ENCODE results near the gene MEOX1.

MEOX1 gene

DNA sequence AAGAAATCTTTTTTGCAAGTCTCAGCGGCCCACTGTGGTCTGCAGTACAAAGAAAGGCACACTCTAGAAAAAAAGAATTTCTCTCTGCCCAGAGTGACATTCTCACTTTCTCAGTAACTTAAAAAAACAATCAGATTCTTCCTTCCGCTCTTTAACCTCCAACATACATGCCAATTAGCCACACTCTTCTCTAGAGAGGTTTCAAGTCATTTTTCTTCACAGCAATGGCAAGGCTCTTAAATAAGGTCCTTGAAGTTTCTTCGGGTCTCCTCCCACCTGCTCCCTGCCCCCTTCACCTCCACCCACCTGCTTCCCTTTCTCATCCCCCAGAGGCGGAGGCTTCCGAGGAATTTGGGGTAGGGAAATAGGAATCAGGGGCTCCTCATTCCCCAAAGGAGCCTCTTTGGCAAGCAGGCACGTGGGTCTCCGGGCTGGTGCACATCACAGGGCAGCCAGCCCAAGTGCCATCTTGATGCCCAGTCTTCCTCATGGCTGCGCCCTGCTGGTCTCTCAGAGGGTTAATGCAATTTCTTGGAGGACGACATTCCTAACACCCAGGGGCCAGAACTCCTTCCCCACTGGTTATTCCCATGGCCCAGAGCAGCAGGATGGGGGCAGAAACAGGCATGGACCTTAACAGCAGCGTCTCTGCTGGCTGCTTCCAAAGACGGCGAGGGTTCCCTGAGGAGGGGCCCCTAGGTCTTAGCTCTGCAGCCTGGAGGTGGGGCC is 855 bp upstream of the MEOX1 start:
- Histone ChIP-seq H3K27me3 (replicated peaks; ENCODE audit: insufficient read depth, low read length) (peaks cover 93% of the 10 kb centered on the region), H4K20me1 (ENCODE audit: insufficient read depth, low read length) (no peaks in the 10 kb centered on the region), H3K4me3 (ENCODE audit: low read length) (no peak overlapping the region), H3K9ac (ENCODE audit: low read length) (no peak overlapping the region), H3K36me3 (replicated peaks; ENCODE audit: insufficient read depth, low read length) (no peaks in the 10 kb centered on the region), H3K27ac (ENCODE audit: low read length) (no peak overlapping the region), H3K79me2 (ENCODE audit: low read length) (no peaks in the 10 kb centered on the region), H3K4me1 (ENCODE audit: low read length) (peaks cover 17% of the 10 kb centered on the region), H3K9me2 (replicated peaks; ENCODE audit: insufficient read depth, low read length) (no peaks in the 10 kb centered on the region), H2AFZ (ENCODE audit: low read length) (no peak overlapping the region), H3K4me2 (ENCODE audit: low read depth, low read length) (peak overlapping the region; percentile 16; the same call in 1 of the 2 replicates), H3K9me3 (replicated peaks; ENCODE audit: insufficient read depth, low read length) (no peaks in the 10 kb centered on the region), H3F3A (ENCODE audit: insufficient read depth, low read length) (peaks cover 12% of the 10 kb centered on the region)
- TF ChIP-seq, protein P1, sequence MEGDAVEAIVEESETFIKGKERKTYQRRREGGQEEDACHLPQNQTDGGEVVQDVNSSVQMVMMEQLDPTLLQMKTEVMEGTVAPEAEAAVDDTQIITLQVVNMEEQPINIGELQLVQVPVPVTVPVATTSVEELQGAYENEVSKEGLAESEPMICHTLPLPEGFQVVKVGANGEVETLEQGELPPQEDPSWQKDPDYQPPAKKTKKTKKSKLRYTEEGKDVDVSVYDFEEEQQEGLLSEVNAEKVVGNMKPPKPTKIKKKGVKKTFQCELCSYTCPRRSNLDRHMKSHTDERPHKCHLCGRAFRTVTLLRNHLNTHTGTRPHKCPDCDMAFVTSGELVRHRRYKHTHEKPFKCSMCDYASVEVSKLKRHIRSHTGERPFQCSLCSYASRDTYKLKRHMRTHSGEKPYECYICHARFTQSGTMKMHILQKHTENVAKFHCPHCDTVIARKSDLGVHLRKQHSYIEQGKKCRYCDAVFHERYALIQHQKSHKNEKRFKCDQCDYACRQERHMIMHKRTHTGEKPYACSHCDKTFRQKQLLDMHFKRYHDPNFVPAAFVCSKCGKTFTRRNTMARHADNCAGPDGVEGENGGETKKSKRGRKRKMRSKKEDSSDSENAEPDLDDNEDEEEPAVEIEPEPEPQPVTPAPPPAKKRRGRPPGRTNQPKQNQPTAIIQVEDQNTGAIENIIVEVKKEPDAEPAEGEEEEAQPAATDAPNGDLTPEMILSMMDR (IDR thresholded peaks at IDR 0.05; ENCODE audit: low read length): no peak
- TF ChIP-seq EZH2phosphoT487 (IDR thresholded peaks at IDR 0.05; ENCODE audit: low read length) (no peak), EZH2 (optimal IDR thresholded peaks at IDR 0.05; ENCODE audit: low read depth, low read length) (no peak)
- DNase-seq: peak; percentile 49

DNA sequence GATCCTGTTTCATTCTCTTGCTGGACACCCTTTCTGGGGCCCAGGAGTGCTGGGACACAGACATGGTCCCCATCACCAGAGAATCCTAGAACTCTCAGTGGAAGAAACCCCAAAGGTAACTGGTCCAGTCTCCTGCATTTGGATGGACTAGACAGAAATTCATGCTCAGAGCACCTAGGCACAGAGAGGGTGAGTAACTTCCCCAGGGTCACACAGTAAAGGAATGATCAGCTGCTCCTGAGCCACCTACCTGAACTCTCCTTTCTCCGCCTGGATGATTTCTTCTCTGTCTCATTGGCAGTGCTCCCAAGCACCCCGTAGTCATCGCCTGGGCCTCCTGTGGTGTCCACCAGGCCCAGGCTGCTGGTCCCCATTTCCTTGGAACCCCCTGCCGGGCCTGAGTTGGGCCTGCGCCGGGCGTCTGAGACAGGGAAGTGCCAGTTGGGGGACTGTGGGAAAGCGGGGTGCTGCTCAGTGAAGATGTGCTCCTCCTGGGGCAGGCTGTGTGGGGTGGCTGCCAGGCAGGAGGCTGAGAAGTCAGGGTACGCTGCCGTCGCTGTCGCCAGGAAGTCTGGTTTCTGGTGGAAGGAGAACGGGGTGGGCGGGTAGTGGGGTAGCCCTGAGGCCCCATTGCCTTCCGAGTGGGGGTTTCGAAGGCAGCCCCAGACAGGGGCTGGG is 767 bp downstream of the MEOX1 start:
- Histone ChIP-seq H3K4me3 (ENCODE audit: low read length) (no peak overlapping the region), H3K79me2 (ENCODE audit: low read length) (no peaks in the 10 kb centered on the region), H3K9ac (ENCODE audit: low read length) (no peak overlapping the region), H3K4me1 (ENCODE audit: low read length) (peaks cover 17% of the 10 kb centered on the region), H2AFZ (ENCODE audit: low read length) (no peak overlapping the region), H3K9me2 (replicated peaks; ENCODE audit: insufficient read depth, low read length) (no peaks in the 10 kb centered on the region), H3F3A (ENCODE audit: insufficient read depth, low read length) (peaks cover 12% of the 10 kb centered on the region), H3K27me3 (replicated peaks; ENCODE audit: insufficient read depth, low read length) (peaks cover 92% of the 10 kb centered on the region), H3K4me2 (ENCODE audit: low read depth, low read length) (no peak overlapping the region), H4K20me1 (ENCODE audit: insufficient read depth, low read length) (no peaks in the 10 kb centered on the region), H3K36me3 (replicated peaks; ENCODE audit: insufficient read depth, low read length) (no peaks in the 10 kb centered on the region), H3K9me3 (replicated peaks; ENCODE audit: insufficient read depth, low read length) (no peaks in the 10 kb centered on the region), H3K27ac (ENCODE audit: low read length) (no peak overlapping the region)
- TF ChIP-seq, protein P1 (IDR thresholded peaks at IDR 0.05; ENCODE audit: low read length): no peak
- no peak for TF ChIP-seq EZH2phosphoT487 (IDR thresholded peaks at IDR 0.05; ENCODE audit: low read length)
- no peak for TF ChIP-seq EZH2 (optimal IDR thresholded peaks at IDR 0.05; ENCODE audit: low read depth, low read length)
- no peak for DNase-seq

DNA sequence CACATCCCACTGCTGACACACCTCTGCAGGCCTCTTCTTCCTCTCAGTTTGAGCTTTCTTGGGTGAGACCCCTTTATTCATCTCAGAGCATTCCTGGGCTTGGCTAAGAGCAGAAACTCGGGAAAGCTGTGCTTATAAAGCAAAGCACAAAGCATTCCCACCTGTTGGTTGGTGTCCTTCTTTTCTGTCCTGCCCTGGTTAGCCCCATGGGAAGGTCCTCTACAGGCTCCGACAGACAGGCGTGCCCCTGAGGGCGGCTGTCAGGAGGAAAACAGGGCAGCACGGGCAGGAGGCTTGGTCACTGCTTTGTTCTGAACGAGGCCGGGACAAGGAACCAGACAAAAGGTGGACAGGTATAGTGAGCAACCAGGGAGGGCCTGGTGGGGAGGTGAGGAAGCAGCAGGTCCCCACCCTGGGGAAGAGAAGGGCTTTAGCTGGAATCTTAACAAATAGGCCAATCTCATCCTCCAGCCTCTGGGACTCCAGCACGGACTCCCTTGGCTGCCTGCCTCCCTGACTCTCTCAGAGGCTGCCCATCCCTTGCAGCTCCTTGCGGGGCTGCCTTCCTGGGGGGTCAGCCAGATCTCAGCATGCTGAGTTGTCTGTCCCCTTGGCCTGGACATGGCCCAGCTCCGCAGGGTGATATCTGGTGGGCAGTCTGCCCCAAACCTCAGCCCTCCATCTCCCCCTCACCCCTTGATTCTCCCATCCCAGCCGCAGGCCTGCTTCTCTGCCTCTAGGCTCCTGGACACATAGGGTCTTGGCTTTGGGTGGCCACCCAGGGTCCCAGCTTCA is 1.7 kb downstream of the MEOX1 start:
- Histone ChIP-seq H3K79me2 (ENCODE audit: low read length) (no peaks in the 10 kb centered on the region), H4K20me1 (ENCODE audit: insufficient read depth, low read length) (no peaks in the 10 kb centered on the region), H3K9me3 (replicated peaks; ENCODE audit: insufficient read depth, low read length) (no peaks in the 10 kb centered on the region), H3K27ac (ENCODE audit: low read length) (no peak overlapping the region), H3K27me3 (replicated peaks; ENCODE audit: insufficient read depth, low read length) (peaks cover 92% of the 10 kb centered on the region), H3K4me1 (ENCODE audit: low read length) (peaks cover 17% of the 10 kb centered on the region), H3K4me3 (ENCODE audit: low read length) (no peak overlapping the region), H3F3A (ENCODE audit: insufficient read depth, low read length) (peaks cover 12% of the 10 kb centered on the region), H3K9ac (ENCODE audit: low read length) (no peak overlapping the region), H3K36me3 (replicated peaks; ENCODE audit: insufficient read depth, low read length) (no peaks in the 10 kb centered on the region), H3K9me2 (replicated peaks; ENCODE audit: insufficient read depth, low read length) (no peaks in the 10 kb centered on the region), H2AFZ (ENCODE audit: low read length) (no peak overlapping the region), H3K4me2 (ENCODE audit: low read depth, low read length) (no peak overlapping the region)
- DNase-seq: no peak
- no peak for TF ChIP-seq EZH2 (optimal IDR thresholded peaks at IDR 0.05; ENCODE audit: low read depth, low read length)
- TF ChIP-seq EZH2phosphoT487 (IDR thresholded peaks at IDR 0.05; ENCODE audit: low read length): no peak
- TF ChIP-seq, protein P1 (IDR thresholded peaks at IDR 0.05; ENCODE audit: low read length): no peak
